Measurements from ENCODE around the gene PDIA5. TPM values are rescaled to one million over a fixed set of nuclear protein-coding genes. Genes with fewer than 3 reads are reported as not detected.

The PDIA5 gene
- total RNA-seq, 2 donors from 2014 or later, result 28.0 to 33.2 TPM

GRCh38 chr3:123159926-123160635 is 93.3 kb downstream of the PDIA5 start:
- Histone ChIP-seq H3K36me3 (peaks cover 26% of the 10 kb centered on the region), H3K27ac (no peak overlapping the region), H3K4me3 (no peak overlapping the region), H3K4me1 (ENCODE audit: control insufficient read depth in 1 of 2, low read depth in 2 of 2) (peaks cover 0 to 6% of the 10 kb centered on the region in 2 donors), H3K9me3 (no peaks in the 10 kb centered on the region), H3K27me3 (replicated peaks; ENCODE audit: insufficient read depth) (no peaks in the 10 kb centered on the region)
- DNase-seq (ENCODE audit: low spot score) (no peak), ATAC-seq (ENCODE audit: insufficient number of reproducible peaks, low FRiP score, low read depth) (no peak)
- TF ChIP-seq CTCF (IDR thresholded peaks at IDR 0.05), result no peak

DNA sequence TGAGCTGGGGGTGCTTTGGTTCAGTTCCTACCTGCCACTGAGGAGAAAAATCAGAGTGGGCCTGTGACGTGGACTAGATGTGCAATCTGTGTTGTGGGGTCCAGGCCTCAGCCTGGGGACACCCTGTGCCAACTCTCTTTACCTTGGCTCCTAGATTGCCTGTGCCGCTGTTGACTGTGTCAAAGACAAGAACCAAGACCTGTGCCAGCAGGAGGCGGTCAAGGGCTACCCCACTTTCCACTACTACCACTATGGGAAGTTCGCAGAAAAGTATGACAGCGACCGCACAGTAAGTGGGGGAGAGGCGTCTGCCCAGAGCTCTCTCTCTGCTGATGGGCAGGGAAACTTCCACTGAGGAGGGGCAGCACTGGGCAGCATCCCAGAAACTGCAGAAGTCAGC is 94.3 kb downstream of the PDIA5 start:
- Histone ChIP-seq H3K36me3 (peaks cover 20% of the 10 kb centered on the region), H3K27ac (no peak overlapping the region), H3K27me3 (replicated peaks; ENCODE audit: insufficient read depth) (no peaks in the 10 kb centered on the region), H3K9me3 (no peaks in the 10 kb centered on the region), H3K4me1 (ENCODE audit: control insufficient read depth in 1 of 2, low read depth in 2 of 2) (peaks cover 0 to 6% of the 10 kb centered on the region in 2 donors), H3K4me3 (no peak overlapping the region)
- DNase-seq (ENCODE audit: low spot score), result no peak
- no peak for ATAC-seq (ENCODE audit: insufficient number of reproducible peaks, low FRiP score, low read depth)
- no peak for TF ChIP-seq CTCF (IDR thresholded peaks at IDR 0.05)

GRCh38 chr3:123163141-123163540 is 96.3 kb downstream of the PDIA5 start:
- TF ChIP-seq CTCF (IDR thresholded peaks at IDR 0.05), result no peak
- ATAC-seq (ENCODE audit: insufficient number of reproducible peaks, low FRiP score, low read depth) (no peak), DNase-seq (ENCODE audit: low spot score) (no peak)
- H3K4me1 ChIP-seq (ENCODE audit: control insufficient read depth in 1 of 2, low read depth in 2 of 2), result no peaks in the 10 kb centered on the region
- peaks cover 27% of the 10 kb centered on the region for H3K36me3 ChIP-seq
- H3K9me3 ChIP-seq, result no peaks in the 10 kb centered on the region
- H3K4me3 ChIP-seq, result no peak overlapping the region
- no peak overlapping the region for H3K27ac ChIP-seq
- H3K27me3 ChIP-seq (replicated peaks; ENCODE audit: insufficient read depth), result no peaks in the 10 kb centered on the region

- Histone ChIP-seq H3K4me3 (no peak overlapping the region), H3K4me1 (ENCODE audit: control insufficient read depth in 1 of 2, low read depth in 2 of 2) (no peaks in the 10 kb centered on the region), H3K36me3 (peaks cover 17% of the 10 kb centered on the region), H3K9me3 (no peaks in the 10 kb centered on the region), H3K27ac (no peak overlapping the region), H3K27me3 (replicated peaks; ENCODE audit: insufficient read depth) (no peaks in the 10 kb centered on the region)
- ATAC-seq (ENCODE audit: insufficient number of reproducible peaks, low FRiP score, low read depth) (no peak), DNase-seq (ENCODE audit: low spot score) (no peak)
- TF ChIP-seq CTCF (IDR thresholded peaks at IDR 0.05), result no peak
These were observed 98.3 kb downstream of the PDIA5 start for GRCh38 chr3:123165163-123165562.

DNA sequence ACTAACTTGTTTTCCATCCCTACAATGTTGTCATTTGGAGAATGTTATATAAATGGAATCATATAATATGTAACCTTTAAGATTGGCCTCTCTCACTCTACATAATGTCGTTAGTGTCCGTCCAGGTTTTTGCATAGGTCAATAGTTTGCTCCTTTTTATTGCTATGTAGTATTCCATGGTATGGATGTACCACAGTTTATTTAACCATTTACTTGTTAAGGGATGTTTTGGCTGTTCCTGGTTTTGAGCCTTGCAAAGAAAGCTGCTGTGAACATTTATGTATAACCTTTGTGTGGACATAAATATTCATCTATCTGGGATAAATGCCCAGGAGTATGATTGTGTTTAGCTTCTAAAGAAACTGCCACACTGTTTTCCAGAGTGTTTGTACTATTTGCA is 100.9 kb downstream of the PDIA5 start:
- DNase-seq (ENCODE audit: low spot score) (no peak), ATAC-seq (ENCODE audit: insufficient number of reproducible peaks, low FRiP score, low read depth) (no peak)
- Histone ChIP-seq H3K27me3 (replicated peaks; ENCODE audit: insufficient read depth) (no peaks in the 10 kb centered on the region), H3K4me1 (ENCODE audit: control insufficient read depth in 1 of 2, low read depth in 2 of 2) (no peaks in the 10 kb centered on the region), H3K9me3 (no peaks in the 10 kb centered on the region), H3K36me3 (peaks cover 17% of the 10 kb centered on the region), H3K4me3 (no peak overlapping the region), H3K27ac (no peak overlapping the region)
- TF ChIP-seq CTCF (IDR thresholded peaks at IDR 0.05), result no peak
